GM12865 (cell line): ENCODE measurements around the gene LHFPL2.
A peak's percentile ranks its signal among the peaks of the same experiment; 100 is the strongest.

Source experiments
- DNase-seq: peaks from one replicate; pipeline ENCODE4 v3.0.0; 2010; ENCODE audit warnings: low read depth
- H3K4me3 ChIP-seq: 2 replicates; pipeline ENCODE4 v1.5.1; 2011; ENCODE audit warnings: mild to moderate bottlenecking, low read depth, low read length, control low read depth
- TF ChIP-seq, protein P1 (sequence below): IDR thresholded peaks from 2 replicates; pipeline ENCODE4 v1.5.1; 2011; ENCODE audit warnings: low read length, control low read depth, low read depth, inconsistent platforms; ENCODE audit not compliant: insufficient read depth; ENCODE audit errors: missing control alignments

The LHFPL2 gene

DNA sequence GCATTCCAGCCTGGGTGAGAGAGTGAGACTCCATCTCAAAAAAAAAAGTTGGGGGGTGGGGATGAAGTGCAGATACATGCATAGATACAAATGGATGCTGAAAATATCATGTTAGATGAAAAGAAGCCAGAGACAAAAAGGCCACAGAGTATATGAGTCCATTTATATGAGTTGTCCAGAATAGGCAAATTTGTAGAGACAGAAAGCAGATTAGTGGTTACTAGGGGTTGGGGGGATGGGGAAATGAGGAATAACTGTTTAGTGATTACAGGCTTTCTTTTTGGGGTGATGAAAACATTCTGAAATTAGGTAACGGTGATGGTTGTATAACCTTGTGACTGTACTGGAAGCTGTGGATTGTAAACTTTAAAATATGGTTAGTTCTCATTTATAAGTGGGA, 13.8 kb upstream of the LHFPL2 start:
- no peak for DNase-seq
- TF ChIP-seq, protein P1, sequence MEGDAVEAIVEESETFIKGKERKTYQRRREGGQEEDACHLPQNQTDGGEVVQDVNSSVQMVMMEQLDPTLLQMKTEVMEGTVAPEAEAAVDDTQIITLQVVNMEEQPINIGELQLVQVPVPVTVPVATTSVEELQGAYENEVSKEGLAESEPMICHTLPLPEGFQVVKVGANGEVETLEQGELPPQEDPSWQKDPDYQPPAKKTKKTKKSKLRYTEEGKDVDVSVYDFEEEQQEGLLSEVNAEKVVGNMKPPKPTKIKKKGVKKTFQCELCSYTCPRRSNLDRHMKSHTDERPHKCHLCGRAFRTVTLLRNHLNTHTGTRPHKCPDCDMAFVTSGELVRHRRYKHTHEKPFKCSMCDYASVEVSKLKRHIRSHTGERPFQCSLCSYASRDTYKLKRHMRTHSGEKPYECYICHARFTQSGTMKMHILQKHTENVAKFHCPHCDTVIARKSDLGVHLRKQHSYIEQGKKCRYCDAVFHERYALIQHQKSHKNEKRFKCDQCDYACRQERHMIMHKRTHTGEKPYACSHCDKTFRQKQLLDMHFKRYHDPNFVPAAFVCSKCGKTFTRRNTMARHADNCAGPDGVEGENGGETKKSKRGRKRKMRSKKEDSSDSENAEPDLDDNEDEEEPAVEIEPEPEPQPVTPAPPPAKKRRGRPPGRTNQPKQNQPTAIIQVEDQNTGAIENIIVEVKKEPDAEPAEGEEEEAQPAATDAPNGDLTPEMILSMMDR = no peak
- H3K4me3 ChIP-seq = no peak overlapping the region

DNA sequence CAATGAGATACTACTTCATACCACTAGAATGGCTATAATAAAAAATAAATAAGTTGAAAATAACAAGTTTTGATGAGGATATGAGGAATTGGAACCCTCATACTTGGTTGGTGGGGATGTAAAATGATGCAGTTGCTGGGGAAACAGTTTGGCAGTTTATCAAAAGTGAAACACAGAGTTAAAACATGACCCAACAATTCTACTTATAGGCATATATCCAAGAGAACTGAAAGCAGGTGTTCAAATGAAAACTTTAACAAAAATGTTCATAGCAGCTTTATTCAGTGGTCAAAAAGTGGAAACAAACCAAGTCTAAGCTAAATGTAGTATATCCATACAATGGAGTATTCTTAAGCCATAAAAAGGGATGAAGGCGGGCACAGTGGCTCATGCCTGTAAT, 13.1 kb upstream of the LHFPL2 start:
- TF ChIP-seq, protein P1 = no peak
- DNase-seq = peak; percentile 73
- no peak overlapping the region for H3K4me3 ChIP-seq

DNA sequence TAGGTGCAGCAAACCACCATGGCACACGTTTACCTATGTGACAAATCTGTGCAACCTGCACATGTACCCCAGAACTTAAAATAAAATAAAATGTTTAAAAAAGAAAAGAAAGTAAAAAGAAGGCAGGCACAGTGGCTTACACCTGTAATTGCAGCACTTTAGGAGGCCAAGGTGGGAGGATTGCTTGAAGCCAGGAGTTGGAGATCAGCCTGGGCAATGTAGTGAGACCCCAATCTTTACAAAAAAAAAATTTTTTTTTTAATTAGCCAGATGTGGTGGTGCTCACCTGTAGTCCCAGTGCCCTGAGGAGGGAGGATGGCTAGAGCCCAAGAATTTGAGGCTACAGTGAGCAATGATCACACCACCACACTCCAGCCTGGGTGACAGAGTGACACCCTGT, 12.5 kb upstream of the LHFPL2 start:
- no peak overlapping the region for H3K4me3 ChIP-seq
- TF ChIP-seq, protein P1 = no peak
- no peak for DNase-seq

DNA sequence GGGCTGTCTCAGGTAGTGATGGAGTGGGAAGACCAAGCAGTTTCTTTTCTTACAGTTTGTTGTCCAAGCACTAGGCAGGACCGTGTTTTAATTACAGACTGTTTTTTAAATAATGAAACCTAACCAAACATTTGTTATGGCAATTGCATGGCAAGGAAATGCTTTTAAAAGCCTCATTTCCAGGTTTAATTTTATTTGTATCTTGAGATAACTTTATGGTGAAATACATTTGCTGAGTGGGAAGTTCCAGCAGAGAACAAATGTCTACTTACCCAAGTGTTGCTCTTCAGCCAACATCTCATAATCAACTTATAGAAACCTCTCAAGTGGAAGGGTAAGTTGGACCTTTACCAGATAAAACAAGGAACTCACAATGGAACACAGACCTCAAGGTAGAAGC, 11.8 kb upstream of the LHFPL2 start:
- H3K4me3 ChIP-seq = no peak overlapping the region
- TF ChIP-seq, protein P1 = no peak
- DNase-seq = no peak

DNA sequence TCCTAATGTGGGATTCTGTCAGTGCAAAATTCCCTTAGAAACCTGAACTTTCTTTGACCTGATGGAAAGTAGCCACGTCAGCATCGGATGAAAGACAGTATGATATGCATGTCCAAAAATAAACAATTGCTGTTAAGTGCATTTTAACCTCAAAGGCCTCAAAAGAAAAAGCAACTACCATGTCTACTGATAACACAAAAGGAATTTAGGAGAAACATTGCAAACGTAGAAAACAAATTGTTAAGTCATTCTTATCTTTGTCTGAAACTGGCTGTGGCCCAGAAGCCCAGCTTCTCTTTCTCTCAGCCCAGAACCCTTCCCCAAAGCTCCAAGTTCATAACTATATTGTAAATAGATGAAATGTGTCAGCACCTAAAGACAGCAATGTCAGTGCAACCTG, 11.1 kb upstream of the LHFPL2 start:
- no peak overlapping the region for H3K4me3 ChIP-seq
- DNase-seq = no peak
- TF ChIP-seq, protein P1 = no peak

DNA sequence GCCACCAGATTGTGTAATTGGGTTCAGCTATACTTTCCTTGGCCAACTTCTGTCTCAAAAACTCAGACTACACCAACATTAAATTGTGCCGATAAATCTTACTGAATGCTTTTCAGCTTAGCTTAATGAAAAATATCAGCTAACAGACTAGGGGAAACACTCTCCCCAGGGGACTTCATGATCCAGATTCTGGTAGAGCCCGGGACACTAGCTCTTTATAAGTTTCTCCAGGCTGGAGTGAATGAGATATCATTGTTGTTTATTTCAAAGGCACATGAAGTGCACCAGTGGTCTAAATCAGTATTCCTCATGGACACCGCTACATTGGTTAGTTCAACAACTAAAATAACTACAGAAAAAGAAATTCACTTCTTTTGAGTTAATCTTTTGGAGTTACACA, 10.5 kb upstream of the LHFPL2 start:
- DNase-seq = no peak
- TF ChIP-seq, protein P1 = no peak
- no peak overlapping the region for H3K4me3 ChIP-seq

DNA sequence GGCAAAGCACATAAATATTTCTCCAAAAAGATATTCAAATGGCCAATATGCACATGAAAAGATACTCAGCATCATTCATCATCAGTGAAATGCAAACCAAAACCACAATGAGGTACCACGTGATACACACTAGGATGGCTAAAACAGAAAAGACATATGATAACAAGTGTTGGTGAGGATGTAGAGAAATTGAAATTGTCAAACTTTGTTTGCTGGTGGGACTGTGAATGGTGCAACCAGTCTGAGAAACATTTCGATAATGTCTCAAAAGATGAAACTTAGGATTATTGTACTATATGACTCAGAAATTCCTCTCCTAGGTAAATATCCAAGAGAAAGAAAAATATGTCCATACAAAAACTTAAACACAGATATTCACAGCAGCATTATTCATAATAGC, 8.6 kb upstream of the LHFPL2 start:
- no peak overlapping the region for H3K4me3 ChIP-seq
- TF ChIP-seq, protein P1 = no peak
- no peak for DNase-seq
